KOPT-K1 (cell line): ENCODE measurements around the gene QSOX2.
"Not testable (repeated sequence)": the region's sequence is repeated elsewhere in the genome, so short reads cannot be mapped to it uniquely, and the experiment has no call there.

Experiments
- H3K27ac ChIP-seq: fragments of 200-600 bp; sonication (generic); 2 replicates; pipeline ENCODE4 v1.5.1; 2016; ENCODE audit warnings: antibody characterized with exemption, mild to moderate bottlenecking, low read depth, low read length; ENCODE audit not compliant: poor library complexity, severe bottlenecking
- H3K36me3 ChIP-seq: fragments of 200-600 bp; sonication (generic); 2 replicates; pipeline ENCODE4 v1.5.1; 2017; ENCODE audit warnings: antibody characterized with exemption, mild to moderate bottlenecking, low read length, moderate library complexity; ENCODE audit not compliant: insufficient read depth
- H3K9me3 ChIP-seq: fragments of 200-600 bp; sonication (generic); 2 replicates; pipeline ENCODE4 v1.5.1; 2017; ENCODE audit warnings: antibody characterized with exemption, low read length, mild to moderate bottlenecking; ENCODE audit not compliant: insufficient read depth, poor library complexity, severe bottlenecking

QSOX2 gene

DNA sequence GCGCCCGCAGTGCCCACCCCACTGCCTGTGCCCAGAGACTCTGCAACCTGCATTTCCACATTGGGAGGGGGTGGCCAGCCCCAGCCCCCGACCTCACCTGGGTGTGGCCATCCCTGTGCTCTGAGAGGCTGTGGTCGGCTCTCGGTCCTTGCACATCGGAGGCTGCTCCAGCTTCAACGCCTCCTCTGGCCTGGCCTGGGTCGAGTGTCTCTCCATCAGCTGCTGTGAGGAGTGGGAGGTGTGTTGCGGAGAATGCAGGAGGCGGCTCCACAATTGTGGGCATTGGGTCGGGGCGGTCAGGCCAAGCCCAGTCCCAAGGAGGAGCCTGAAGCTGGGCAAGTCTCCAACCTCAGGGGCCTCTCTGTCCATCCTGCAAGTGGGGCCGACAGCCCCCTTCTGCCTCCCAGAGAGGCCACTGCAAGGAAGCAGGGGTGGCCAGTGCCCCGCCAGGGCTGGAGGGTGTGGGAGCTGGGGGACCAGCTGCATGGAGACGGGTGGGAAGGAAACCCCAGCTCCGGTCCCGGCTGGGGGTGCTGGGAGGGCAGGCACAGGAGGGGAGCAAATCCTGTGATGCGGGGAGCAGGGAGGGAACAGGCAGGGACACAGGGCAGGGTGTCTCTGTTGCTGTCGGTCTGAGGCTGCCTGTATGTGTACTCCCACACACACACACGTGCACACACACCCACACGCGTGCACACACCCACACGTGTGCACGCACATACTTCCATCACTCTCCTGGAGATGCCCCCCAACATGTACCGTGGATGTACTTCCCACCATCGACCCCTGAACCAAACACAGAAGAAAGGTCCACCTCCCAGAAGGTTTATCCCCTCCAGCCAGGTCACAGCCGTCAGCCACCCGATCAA is 29.4 kb upstream of the QSOX2 start:
- no peaks in the 10 kb centered on the region for H3K9me3 ChIP-seq
- H3K36me3 ChIP-seq: no peaks in the 10 kb centered on the region

DNA sequence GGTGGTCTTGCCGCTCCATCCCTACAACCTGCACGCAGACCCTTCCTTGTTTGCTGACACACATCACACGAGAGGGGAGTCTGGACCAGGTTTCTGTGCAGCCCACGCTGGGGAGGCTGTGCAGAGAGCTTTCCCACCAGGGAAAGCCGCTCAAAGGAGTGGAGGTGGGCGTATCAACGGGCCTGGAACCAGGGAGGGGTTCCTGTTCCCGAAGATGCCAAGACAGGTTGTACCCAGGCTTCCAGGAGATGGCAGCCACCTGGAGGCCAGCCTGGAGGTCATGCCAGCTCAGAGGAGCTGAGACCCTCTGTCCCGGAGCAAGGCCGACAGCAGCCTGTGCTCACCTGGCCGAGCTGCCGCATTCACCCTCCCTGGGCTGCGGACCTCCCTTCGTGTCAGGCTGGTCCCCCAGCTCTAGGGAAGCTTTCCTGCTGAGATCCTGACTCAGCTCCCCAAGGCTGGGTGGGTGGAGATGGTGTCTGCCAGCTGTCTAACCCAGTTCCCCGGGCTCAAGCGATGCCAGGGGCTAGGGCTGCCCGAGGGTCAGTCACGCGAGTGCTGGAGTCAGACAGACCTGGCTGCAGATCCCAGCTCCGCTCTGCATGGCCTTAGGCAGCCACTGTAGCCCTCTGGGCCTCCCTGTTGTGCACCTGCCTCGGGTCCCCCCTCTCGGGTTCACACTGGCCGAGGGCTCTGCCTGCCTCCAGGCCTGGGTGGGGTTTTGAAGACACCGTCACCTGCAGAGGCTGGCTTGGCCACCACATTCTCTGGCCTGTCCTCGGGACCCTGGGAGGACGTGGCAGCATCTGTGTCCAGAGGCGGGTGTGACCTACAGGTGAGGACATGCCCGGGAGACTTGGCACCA is 28.5 kb upstream of the QSOX2 start:
- Histone ChIP-seq H3K27ac (no peak overlapping the region), H3K36me3 (no peaks in the 10 kb centered on the region), H3K9me3 (no peaks in the 10 kb centered on the region)

More for the DNA sequence above, 29.4 kb upstream of the QSOX2 start:
- H3K27ac ChIP-seq: no peak overlapping the region

DNA sequence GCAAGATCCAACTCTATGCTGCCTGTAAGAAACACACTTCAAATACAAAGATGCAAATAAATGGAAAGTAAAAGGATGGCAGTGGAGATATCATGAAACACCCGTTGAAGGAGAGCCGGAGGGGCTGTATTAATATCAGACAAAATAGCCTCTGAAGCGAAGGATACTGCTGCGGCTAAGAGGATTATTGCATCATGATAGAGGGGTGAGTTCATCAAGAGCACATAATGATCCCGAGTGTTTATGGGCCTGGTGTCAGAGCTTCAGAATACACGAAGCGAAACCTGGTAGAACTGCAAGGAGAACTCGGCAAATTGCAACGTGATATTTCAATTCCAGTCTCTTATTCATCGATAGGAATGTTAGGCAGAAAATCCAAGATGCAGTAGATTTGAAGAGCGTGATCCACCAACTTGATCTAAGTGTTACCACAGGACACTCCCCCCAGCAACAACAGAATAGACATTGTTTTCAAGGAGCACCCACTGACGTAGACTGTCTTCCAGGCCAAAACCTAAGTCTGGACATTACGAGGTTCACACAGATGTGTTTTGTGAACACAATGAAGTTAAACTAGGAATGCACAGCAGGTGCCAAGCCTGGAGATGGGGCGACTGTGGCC is 27.7 kb upstream of the QSOX2 start:
- Histone ChIP-seq H3K9me3 (no peaks in the 10 kb centered on the region), H3K27ac (no peak overlapping the region), H3K36me3 (no peaks in the 10 kb centered on the region)

DNA sequence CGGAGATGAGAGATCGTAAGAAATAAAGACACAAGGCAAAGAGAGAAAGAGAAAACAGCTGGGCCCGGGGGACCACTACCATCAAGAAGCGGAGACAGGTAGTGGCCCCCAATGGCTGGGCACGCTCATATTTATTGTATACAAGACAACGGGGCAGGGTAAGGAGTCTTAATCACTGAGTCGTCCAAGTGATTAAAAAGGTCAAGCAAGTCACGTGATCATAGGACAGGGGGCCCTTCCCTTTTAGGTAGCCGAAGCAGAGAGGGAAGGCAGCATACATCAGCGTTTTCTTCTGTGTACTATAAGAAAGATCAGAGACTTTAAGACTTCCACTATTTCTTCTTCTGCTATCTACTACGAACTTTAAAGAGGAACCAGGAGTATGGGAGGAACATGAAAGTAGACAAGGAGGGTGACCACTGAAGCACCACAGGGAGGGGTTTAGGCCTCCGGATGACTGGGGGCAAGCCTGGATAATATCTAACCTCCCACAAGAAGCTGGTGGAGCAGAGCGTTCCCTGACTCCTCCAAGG is 24.6 kb upstream of the QSOX2 start:
- no peaks in the 10 kb centered on the region for H3K36me3 ChIP-seq
- H3K27ac ChIP-seq: no peak overlapping the region
- no peaks in the 10 kb centered on the region for H3K9me3 ChIP-seq

DNA sequence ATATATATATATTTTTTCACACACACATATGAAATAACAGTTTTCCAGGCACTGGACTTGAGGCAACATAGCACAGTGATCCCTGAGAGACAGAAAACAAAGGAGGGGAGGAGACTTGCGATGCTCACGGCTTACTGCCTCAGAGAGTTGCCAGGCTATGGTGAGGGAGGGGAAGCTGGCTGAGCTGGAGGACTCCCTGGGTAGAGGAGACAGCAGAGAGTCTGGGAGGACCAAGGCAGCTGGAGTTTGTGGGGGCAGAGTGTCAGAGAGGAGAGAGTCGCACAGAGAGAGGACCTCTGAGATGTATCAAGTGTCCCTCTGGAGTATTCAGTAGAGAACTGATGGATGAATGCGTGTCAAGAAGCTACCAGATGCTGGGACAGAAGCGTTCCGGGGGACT is 23.1 kb upstream of the QSOX2 start:
- Histone ChIP-seq H3K36me3 (no peaks in the 10 kb centered on the region), H3K9me3 (no peaks in the 10 kb centered on the region), H3K27ac (no peak overlapping the region)

GRCh38 chr9:136268318-136268717 is 22.7 kb upstream of the QSOX2 start:
- H3K9me3 ChIP-seq: no peaks in the 10 kb centered on the region
- H3K27ac ChIP-seq: no peak overlapping the region
- H3K36me3 ChIP-seq: no peaks in the 10 kb centered on the region

GRCh38 chr9:136267261-136268111 is 21.9 kb upstream of the QSOX2 start:
- no peaks in the 10 kb centered on the region for H3K9me3 ChIP-seq
- no peaks in the 10 kb centered on the region for H3K36me3 ChIP-seq
- H3K27ac ChIP-seq: no peak overlapping the region

DNA sequence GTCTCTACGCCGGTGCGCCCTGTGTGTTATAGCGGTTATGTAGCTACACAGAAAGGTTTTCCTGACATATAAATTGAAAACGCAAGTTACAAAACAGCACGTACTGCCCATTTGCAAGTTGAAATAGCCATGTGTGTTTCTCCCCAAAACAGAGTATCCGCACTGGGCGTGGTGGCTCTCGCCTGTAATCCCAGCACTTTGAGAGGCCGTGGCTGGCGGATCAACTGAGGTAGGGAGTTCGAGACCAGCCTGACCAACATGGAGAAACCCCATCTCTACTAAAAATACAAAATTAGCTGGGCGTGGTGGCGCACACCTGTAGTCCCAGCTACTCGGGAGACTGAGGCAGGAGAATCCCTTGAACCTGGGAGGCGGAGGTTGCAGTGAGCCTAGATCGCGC is 21.0 kb upstream of the QSOX2 start:
- H3K27ac ChIP-seq, H3K9me3 ChIP-seq: not testable (repeated sequence)

GRCh38 chr9:136265561-136266355 is 20.1 kb upstream of the QSOX2 start:
- no peak overlapping the region for H3K27ac ChIP-seq
- H3K9me3 ChIP-seq: no peaks in the 10 kb centered on the region
- H3K36me3 ChIP-seq: no peaks in the 10 kb centered on the region

More for the DNA sequence above, 21.0 kb upstream of the QSOX2 start:
- H3K36me3 ChIP-seq: not testable (repeated sequence)

DNA sequence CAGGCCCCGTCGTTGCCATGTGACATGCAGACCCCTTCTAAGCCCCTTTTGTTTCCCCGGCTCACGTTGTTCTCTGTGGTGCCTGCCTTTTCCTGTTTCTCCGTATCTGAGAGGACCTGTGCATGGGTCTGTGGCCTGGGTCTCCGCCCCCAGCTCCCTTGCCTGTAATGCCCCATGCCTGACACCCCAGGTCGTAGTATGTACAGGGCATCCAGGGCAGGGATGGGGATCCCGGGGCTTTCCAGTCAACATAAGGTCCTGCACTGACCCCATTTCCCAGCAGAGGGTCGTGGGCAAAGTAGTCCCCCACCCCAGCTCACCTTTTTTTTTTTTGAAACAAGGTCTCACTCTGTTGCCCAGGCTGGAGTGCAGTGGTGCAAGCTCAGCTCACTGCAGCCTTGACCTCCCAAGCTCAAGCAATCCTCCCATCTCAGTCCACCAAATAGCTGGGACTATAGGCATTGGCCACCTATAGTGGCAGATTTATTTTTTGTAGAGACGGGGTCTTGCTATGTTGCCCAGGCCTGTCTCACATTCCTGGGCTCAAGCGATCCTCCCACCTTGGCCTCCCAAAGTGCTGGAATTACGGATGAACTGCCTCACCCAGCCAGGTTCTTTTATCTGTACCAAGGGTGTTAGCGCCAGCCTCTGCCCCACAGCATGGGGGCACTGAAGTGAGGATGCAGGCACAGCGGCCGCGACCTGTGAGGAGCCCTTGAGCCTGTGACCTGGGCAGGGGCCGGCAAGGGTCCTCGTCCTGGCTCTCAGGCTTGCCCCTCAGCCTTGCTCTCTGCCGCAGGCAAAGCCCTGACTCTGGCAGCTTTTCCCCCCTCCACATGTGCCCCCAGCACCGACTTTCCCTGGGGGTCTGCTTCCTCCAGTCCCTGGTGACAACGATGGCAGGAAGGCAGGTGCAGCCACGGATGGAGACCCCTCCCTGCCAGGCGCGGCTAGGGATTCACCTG is 19.1 kb upstream of the QSOX2 start:
- H3K27ac ChIP-seq: no peak overlapping the region
- no peaks in the 10 kb centered on the region for H3K36me3 ChIP-seq
- H3K9me3 ChIP-seq: no peaks in the 10 kb centered on the region

- H3K9me3 ChIP-seq: no peaks in the 10 kb centered on the region
- H3K27ac ChIP-seq: no peak overlapping the region
- no peaks in the 10 kb centered on the region for H3K36me3 ChIP-seq
Measured at GRCh38 chr9:136264031-136264430, 18.4 kb upstream of the QSOX2 start.

DNA sequence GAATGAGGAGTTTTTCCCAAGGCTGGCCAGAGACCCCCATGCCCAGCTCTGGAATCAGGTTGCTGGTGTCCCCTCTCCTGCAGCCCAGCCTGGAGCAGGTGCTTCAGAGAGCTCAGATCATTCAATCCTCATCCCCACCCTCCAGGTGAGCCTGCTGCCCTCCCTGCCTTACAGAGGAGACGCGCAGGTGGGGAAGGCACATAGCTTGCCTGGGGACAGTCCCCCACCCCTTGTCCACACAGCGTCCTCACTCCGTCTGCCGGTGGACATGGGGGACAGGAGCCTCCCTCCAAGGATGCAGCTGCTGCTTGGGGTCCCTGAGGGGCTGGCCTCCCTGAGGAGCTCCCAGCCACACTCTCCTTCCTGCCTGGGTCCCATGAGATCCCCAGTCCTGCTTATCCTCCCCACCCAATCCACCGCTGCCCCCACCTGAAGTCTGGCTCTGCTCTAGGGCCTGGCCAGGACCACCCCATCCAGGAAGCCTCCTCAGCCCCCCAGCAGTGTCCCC is 17.1 kb upstream of the QSOX2 start:
- H3K9me3 ChIP-seq: no peaks in the 10 kb centered on the region
- no peak overlapping the region for H3K27ac ChIP-seq
- no peaks in the 10 kb centered on the region for H3K36me3 ChIP-seq
